OCI-LY1 (cell line): ENCODE results near the gene CNTN3.

Experiments used
- H2AFZ ChIP-seq: fragments of 200-600 bp; sonication (generic), shearing (Covaris generic); 2 replicates; pipeline ENCODE4 v1.6.0; 2014; ENCODE audit warnings: antibody characterized with exemption, mild to moderate bottlenecking, low read length
- H3F3A ChIP-seq: fragments of 200-600 bp; sonication (generic), shearing (Covaris generic); 2 replicates; pipeline ENCODE4 v1.6.0; 2014; ENCODE audit warnings: mild to moderate bottlenecking, antibody characterized with exemption, low read length, moderate library complexity; ENCODE audit not compliant: insufficient read depth
- H3K27ac ChIP-seq: fragments of 200-600 bp; sonication (generic); 2 replicates; pipeline ENCODE4 v1.5.1; 2014; ENCODE audit warnings: low read length, mixed run types, mild to moderate bottlenecking, low read depth; ENCODE audit not compliant: poor library complexity, severe bottlenecking
- H3K27me3 ChIP-seq: fragments of 200-600 bp; sonication (generic); 2 replicates; pipeline ENCODE4 v1.6.0; 2014; ENCODE audit warnings: antibody characterized with exemption, mild to moderate bottlenecking, low read length, moderate library complexity; ENCODE audit not compliant: insufficient read depth
- H3K36me3 ChIP-seq: fragments of 200-600 bp; sonication (generic); 2 replicates; pipeline ENCODE4 v1.6.1; 2014; ENCODE audit warnings: mild to moderate bottlenecking, antibody characterized with exemption, low read length, moderate library complexity, mixed read lengths; ENCODE audit not compliant: insufficient read depth
- H3K4me1 ChIP-seq: fragments of 200-600 bp; sonication (generic); 2 replicates; pipeline ENCODE4 v1.5.1; 2014; ENCODE audit warnings: mild to moderate bottlenecking, low read length, moderate library complexity; ENCODE audit not compliant: insufficient read depth, severe bottlenecking
- H3K4me2 ChIP-seq: fragments of 200-600 bp; sonication (generic), shearing (Covaris generic); 2 replicates; pipeline ENCODE4 v1.6.1; 2014; ENCODE audit warnings: low read length
- H3K4me3 ChIP-seq: fragments of 200-600 bp; sonication (generic); 2 replicates; pipeline ENCODE4 v1.5.1; 2014; ENCODE audit warnings: low read length, low read depth, mild to moderate bottlenecking, mixed read lengths; ENCODE audit not compliant: poor library complexity, severe bottlenecking
- H3K79me2 ChIP-seq: fragments of 200-600 bp; shearing (Covaris generic); 2 replicates; pipeline ENCODE4 v1.6.1; 2016; ENCODE audit warnings: mixed run types, low read length, mixed read lengths; ENCODE audit not compliant: insufficient read depth
- H3K9ac ChIP-seq: fragments of 200-600 bp; sonication (generic), shearing (Covaris generic); 2 replicates; pipeline ENCODE4 v1.6.1; 2014; ENCODE audit warnings: mild to moderate bottlenecking, low read length, mixed read lengths
- H3K9me2 ChIP-seq: fragments of 200-600 bp; sonication (generic), shearing (Covaris generic); 2 replicates; pipeline ENCODE4 v1.6.1; 2014; ENCODE audit warnings: low read depth, mild to moderate bottlenecking, low read length, mixed read lengths
- H3K9me3 ChIP-seq: fragments of 200-600 bp; shearing (Covaris generic); 2 replicates; pipeline ENCODE4 v1.6.1; 2014; ENCODE audit warnings: low read length, mixed read lengths
- H4K20me1 ChIP-seq: fragments of 200-600 bp; sonication (generic), shearing (Covaris generic); 2 replicates; pipeline ENCODE4 v1.6.0; 2016; ENCODE audit warnings: mild to moderate bottlenecking, low read length; ENCODE audit not compliant: insufficient read depth
- EZH2 ChIP-seq: fragments of 200-600 bp; sonication (generic), shearing (Covaris generic); IDR thresholded peaks from 2 replicates; pipeline ENCODE4 v1.8.0; 2017; ENCODE audit warnings: borderline replicate concordance, mixed run types, mild to moderate bottlenecking, antibody characterized with exemption, low read length, moderate library complexity, mixed read lengths
- TF ChIP-seq, protein P1 (sequence below): fragments of 200-600 bp; sonication (generic), shearing (Covaris generic); IDR thresholded peaks from 2 replicates; pipeline ENCODE4 v1.5.1; 2017; ENCODE audit warnings: mild to moderate bottlenecking, antibody characterized with exemption, low read length, moderate library complexity, mixed read lengths

CNTN3 gene

DNA sequence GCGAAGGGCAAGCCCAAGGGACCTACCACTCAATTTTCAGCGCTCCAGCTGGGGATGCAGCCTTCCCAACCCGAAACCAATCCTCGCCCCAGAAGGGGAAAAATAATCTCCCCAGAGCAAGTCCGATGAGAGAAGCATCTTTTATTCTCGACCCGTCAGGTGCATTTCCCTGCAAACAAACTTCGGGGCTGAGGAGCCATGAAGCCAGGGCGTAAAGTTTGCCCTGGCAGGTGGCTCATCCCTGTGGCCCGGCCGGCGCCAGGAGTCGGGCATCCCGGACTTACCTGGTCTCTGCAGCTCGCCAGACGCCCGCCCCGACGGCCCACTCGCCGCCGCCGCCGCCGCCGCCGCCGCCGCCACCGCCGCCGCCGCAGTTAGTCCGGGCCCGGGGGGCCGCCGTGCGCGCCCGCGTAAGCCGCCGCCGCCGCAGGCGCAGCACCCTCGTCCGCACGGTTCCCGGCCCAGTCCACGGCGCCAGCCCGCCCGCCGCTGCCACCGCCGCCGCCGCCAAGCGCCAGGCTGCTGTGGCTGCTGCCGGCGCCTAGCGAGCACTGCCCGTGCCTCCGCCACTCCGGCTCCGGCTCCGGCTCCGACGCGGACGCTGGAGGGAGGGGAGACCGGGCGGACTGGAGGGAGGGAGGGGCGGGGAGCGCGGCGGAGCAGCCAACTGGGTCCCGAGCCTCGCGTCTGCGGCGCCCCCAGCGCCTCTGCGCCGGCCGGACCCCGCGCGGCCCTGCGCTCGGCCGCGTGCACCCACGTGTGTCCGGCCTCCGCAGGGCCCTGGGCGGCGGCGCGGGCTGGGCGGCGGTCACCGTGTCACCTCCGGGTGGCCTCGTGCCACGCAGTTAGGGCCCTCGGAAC, at the start of gene CNTN3:
Gene CNTN3, minus strand, starts transcription at position 553 of the 861 bp plus-strand sequence. CDS start 93,547 bp downstream, outside the sequence.
- no peak for TF ChIP-seq EZH2
- TF ChIP-seq, protein P1, sequence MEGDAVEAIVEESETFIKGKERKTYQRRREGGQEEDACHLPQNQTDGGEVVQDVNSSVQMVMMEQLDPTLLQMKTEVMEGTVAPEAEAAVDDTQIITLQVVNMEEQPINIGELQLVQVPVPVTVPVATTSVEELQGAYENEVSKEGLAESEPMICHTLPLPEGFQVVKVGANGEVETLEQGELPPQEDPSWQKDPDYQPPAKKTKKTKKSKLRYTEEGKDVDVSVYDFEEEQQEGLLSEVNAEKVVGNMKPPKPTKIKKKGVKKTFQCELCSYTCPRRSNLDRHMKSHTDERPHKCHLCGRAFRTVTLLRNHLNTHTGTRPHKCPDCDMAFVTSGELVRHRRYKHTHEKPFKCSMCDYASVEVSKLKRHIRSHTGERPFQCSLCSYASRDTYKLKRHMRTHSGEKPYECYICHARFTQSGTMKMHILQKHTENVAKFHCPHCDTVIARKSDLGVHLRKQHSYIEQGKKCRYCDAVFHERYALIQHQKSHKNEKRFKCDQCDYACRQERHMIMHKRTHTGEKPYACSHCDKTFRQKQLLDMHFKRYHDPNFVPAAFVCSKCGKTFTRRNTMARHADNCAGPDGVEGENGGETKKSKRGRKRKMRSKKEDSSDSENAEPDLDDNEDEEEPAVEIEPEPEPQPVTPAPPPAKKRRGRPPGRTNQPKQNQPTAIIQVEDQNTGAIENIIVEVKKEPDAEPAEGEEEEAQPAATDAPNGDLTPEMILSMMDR, result no peak
- Histone ChIP-seq H3K4me3 (no peak within 1 kb of the TSS), H4K20me1 (no peaks in the 10 kb centered on the region), H3K36me3 (no peaks in the 10 kb centered on the region), H2AFZ (no peak within 1 kb of the TSS), H3K79me2 (no peaks in the 10 kb centered on the region), H3K9me3 (no peaks in the 10 kb centered on the region), H3K4me1 (no peaks in the 10 kb centered on the region), H3K27ac (no peak within 1 kb of the TSS), H3K9ac (no peak within 1 kb of the TSS), H3K9me2 (no peaks in the 10 kb centered on the region), H3F3A (no peaks in the 10 kb centered on the region), H3K27me3 (no peaks in the 10 kb centered on the region), H3K4me2 (no peak within 1 kb of the TSS)

DNA sequence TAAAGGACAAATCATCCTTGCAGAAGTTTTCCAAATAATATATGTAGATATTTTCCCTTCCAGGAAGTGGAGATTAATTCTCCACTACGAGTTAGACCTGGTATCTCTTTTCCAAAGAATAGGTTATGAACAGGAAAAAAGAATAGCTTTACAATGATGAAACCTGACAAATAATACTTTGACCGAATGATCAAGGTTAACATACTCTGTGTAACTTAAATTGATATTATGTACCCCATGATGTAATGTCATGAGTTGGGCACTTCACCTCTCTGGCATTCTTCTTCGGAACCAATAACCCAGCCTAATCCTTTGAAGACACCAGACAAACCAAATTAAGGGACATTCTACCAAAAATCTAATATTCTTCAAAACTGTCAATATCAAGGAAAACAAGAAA, 48.7 kb upstream of the CNTN3 start:
- no peaks in the 10 kb centered on the region for H3K4me1 ChIP-seq
- no peaks in the 10 kb centered on the region for H3K79me2 ChIP-seq
- H3K27me3 ChIP-seq, result no peaks in the 10 kb centered on the region
- no peaks in the 10 kb centered on the region for H3F3A ChIP-seq
- no peak for TF ChIP-seq EZH2
- TF ChIP-seq, protein P1, result no peak
- no peaks in the 10 kb centered on the region for H3K9me3 ChIP-seq
- no peak overlapping the region for H3K4me3 ChIP-seq
- no peak overlapping the region for H3K27ac ChIP-seq
- H4K20me1 ChIP-seq, result no peaks in the 10 kb centered on the region
- H3K36me3 ChIP-seq, result no peaks in the 10 kb centered on the region
- H3K9ac ChIP-seq, result no peak overlapping the region
- no peaks in the 10 kb centered on the region for H3K9me2 ChIP-seq
- no peak overlapping the region for H3K4me2 ChIP-seq
- no peak overlapping the region for H2AFZ ChIP-seq

DNA sequence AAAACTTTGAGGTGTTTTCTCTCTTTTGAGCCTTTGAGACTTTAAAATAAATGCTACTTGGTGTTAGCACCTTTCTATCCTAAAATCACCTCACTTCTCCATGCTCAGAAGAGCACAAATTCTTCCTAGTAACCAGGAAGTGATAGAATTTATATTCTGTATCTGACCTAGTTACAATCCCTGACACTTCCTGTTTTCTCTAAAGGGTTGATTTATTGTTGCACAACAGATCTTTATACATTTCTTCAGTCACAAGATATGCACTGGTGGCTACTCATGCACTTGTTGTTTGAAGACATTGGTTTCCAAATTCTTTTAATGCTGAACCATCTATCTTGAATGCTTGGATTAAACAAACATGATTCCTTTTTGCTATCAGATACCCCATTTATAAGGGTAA, 47.2 kb upstream of the CNTN3 start:
- H3K4me2 ChIP-seq, result no peak overlapping the region

More for the DNA sequence above, 47.2 kb upstream of the CNTN3 start:
- Histone ChIP-seq H3K36me3 (no peaks in the 10 kb centered on the region), H3K9me3 (no peaks in the 10 kb centered on the region), H3K79me2 (no peaks in the 10 kb centered on the region), H3K9ac (no peak overlapping the region), H3K27ac (no peak overlapping the region), H3K9me2 (no peaks in the 10 kb centered on the region), H3F3A (no peaks in the 10 kb centered on the region), H3K27me3 (no peaks in the 10 kb centered on the region), H2AFZ (no peak overlapping the region), H3K4me3 (no peak overlapping the region), H4K20me1 (no peaks in the 10 kb centered on the region), H3K4me1 (no peaks in the 10 kb centered on the region)
- TF ChIP-seq, protein P1, result no peak
- TF ChIP-seq EZH2, result no peak
